Kidney capillary endothelial cell (primary cell): ENCODE measurements around the gene MORC4.

Experiments
- DNase-seq: peaks from one replicate; pipeline ENCODE4 v3.0.0-alpha.2; 2018; ENCODE audit warnings: low spot score

MORC4 gene

GRCh38 chrX:106952538-106952937 lies 47.5 kb downstream of the MORC4 start:
- no peak for DNase-seq

DNA sequence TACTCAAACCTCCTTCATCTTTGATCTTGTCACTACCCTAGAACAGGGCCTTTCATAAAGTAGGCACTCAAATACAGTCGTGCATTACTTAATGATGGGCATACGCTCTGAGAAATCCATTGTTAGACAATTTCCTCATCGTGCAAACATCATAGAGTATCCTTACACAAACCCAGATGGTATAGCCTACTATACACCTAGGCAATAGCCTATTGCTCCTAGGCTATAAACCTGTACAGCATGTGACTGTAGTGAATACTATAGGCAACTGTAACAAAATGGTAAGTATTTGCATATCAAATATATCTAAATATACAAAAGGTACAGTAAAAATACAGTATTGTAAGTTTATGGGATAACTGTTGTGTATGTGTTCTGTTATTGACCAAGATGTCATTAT lies 47.9 kb downstream of the MORC4 start:
- no peak for DNase-seq

- DNase-seq, result no peak
Observed at GRCh38 chrX:106951230-106951629, 48.8 kb downstream of the MORC4 start.

DNA sequence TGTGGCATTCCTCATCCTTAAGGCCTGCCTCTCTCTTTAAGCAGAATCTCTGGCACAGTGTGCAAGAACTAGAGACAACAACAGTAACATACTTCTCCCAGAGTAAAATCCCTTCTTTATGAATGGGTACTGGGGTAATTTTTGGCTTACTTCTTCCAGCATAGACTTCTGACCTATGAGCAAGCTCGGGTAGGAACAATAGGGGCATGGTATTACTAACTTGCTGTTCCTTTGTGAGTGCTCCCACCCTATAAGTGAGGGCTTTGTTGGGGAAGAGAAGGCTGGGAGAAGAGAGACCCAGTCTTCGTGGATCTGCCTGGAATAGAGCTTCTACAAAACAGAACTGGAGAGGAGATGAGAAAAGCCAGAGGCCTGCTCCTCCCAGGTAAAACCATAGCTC lies 49.6 kb downstream of the MORC4 start:
- no peak for DNase-seq

- DNase-seq, result no peak
Observed at GRCh38 chrX:106949366-106949765, 50.6 kb downstream of the MORC4 start.

- DNase-seq, result no peak
Observed at GRCh38 chrX:106948641-106949040, 51.4 kb downstream of the MORC4 start.

DNA sequence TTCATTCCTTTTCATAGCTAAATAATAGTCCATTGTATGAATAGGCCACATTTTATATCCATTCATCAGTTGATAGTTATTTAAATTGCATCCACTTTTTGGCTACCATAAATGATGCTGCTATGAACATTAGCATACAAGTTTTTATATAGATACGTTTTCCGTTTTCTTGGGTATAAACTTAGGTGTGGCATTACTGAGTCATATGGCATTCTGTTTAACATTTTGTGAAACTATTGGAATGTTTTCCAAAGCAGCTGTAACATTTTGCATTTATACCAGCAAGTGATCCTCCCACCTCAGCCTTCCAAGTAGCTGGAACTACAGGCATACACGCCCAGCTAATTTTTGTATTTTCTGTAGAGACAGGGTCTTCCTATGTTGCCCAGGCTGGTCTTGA lies 53.5 kb downstream of the MORC4 start:
- no peak for DNase-seq

- DNase-seq, result no peak
Observed at GRCh38 chrX:106940068-106940467, 59.9 kb downstream of the MORC4 start.

- DNase-seq, result no peak
Observed at GRCh38 chrX:106939566-106939965, 60.4 kb downstream of the MORC4 start.

DNA sequence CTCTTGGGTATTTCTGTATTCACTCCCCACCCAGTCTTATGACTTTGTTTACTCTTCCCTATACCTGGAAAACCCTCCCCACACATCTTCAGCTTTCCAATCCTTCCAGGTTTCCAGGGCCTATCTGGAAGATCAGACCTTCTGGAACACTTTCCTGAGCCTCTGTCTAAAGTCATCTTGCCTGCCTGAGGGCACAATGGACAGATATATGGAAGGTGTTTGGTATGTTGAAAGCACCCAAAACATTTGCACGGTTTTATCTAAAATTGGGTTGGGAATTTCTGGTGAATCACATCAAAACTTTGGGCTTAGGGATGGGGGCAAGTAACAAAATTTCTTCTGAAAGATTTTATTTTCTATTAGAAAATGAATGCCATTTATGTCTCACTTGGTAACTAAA lies 63.8 kb downstream of the MORC4 start:
- no peak for DNase-seq

GRCh38 chrX:106935175-106935574 lies 64.8 kb downstream of the MORC4 start:
- no peak for DNase-seq

GRCh38 chrX:106933538-106933961 lies 66.5 kb downstream of the MORC4 start:
- no peak for DNase-seq

GRCh38 chrX:106932960-106933537 lies 67.0 kb downstream of the MORC4 start:
- DNase-seq, result no peak

- no peak for DNase-seq
Observed at GRCh38 chrX:106932492-106932923, 67.5 kb downstream of the MORC4 start.

- DNase-seq, result no peak
Observed at GRCh38 chrX:106931831-106932491, 68.1 kb downstream of the MORC4 start.

- DNase-seq, result no peak
Observed at GRCh38 chrX:106928227-106928626, 71.8 kb downstream of the MORC4 start.

DNA sequence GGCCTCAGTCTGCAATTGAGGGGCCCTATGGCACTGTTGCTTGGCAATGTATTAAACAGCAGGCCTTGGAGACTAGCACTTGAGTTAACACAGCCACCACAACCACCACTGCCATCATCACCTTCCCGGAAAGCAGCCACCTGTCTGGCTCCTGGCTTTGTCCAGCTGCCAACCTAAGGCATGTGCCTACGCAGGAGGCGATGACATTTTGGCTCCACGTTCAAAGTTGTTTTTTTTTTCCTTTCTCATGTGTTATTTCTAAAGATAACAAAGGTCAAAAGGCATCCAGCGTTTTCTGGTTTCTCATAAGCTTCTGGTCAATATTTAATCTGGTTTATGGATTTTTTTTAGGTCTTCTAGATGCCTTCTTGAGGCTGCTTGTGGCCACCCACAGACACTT lies 72.3 kb downstream of the MORC4 start:
- DNase-seq, result no peak

DNA sequence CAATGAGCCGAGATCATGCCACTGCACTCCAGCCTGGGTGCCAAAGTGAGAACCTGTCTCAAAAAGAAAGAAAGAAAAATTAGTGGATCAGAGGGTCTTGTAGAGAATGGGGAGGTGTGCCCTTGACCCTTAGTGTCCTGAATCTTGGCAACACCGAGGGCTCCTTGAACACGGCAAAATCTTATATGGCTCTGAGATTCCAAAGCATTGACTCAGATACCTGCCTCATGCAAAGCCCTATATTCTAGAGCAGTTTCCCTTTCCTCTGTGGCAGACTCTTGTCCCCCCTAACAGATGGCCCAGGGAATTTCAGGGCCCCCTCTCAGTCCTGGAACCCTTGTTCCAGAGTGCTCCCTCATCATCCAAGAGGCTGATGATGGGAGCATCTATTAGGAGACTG lies 73.0 kb downstream of the MORC4 start:
- DNase-seq, result no peak

DNA sequence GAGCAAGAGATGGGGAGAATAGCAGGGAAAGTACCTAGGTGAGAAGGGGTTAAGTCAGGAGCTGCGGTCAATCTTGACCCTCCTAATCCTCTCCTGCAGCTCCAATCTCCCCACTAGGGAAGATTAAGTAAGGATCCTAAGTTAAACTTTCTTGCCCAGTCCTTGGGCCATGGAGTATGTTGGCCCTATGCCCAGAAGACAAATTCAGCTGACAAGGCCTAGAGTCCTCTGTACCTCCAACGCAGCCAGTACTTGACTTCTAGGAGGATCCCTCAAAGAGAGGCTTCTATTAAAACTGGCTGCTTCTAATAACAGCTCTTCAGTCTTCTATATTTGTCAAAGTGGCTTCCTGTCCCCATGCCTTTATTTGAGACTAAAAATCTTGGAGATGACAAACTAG lies 78.4 kb downstream of the MORC4 start:
- no peak for DNase-seq

- no peak for DNase-seq
Observed at GRCh38 chrX:106919932-106920452, 80.0 kb downstream of the MORC4 start, which contains the start of gene CLDN2. CLDN2 (plus strand) TSS chrX:106920402; CDS start chrX:106928229, 7,827 bp downstream.

DNA sequence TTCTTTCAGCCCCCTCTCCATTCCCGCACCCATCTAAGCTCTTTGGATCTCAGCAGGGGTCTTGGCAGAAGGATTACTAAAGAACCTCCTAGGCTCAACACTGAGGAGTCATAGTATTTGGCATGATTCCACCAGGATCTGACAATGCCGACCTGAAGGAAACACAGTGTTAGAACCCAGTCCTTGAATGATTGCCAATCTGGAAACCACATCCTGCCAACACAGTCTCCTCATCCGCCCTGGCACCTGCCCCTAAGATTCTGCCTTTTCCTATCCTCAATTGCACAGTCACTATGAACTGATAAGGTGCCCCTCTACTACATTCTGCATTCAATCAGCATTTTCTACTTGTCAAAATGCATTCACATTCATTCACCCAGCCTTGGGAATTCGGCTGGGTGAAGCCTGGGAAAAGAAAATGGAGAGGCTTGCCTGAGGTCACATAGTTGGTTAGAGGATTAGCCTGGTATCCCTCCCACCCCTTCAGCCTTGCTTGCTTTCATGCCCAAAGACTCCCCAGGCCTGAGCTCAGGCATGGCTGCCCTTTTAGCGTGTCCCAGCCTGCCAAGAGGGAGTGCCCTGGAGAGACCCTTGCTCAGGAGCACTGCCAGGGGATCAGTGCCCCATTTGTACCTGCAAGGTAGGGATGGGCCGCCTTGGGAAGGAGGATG lies 82.0 kb downstream of the MORC4 start:
- peak; percentile 38 for DNase-seq

- no peak for DNase-seq
Observed at GRCh38 chrX:106912864-106913263, 87.1 kb downstream of the MORC4 start.

- DNase-seq, result no peak
Observed at GRCh38 chrX:106906361-106906760, 93.7 kb downstream of the MORC4 start.
